HepG2 (cell line): ENCODE results near the gene TMEM185B. TPM values are rescaled to one million over a fixed set of nuclear protein-coding genes. Genes with fewer than 3 reads are reported as not detected.

ENCODE experiments used
- FOXC1 ChIP-seq: sonication (generic); formaldehyde crosslinking; IDR thresholded peaks from 2 replicates; pipeline ENCODE4 v1.8.0; 2022; ENCODE audit warnings: mild to moderate bottlenecking, missing genetic modification reagents, borderline replicate concordance
- HIVEP1 ChIP-seq: sonication (generic); formaldehyde crosslinking; IDR thresholded peaks from 2 replicates; pipeline ENCODE4 v1.4.0; 2020; ENCODE audit warnings: mild to moderate bottlenecking, missing genetic modification reagents
- JUN ChIP-seq: sonication (generic); formaldehyde crosslinking; IDR thresholded peaks from 2 replicates; pipeline ENCODE4 v1.4.0; 2020; ENCODE audit warnings: mild to moderate bottlenecking, missing genetic modification reagents
- KMT2B ChIP-seq: IDR thresholded peaks from 2 replicates; pipeline ENCODE4 v1.6.1; 2016; ENCODE audit warnings: missing genetic modification reagents, missing compliant biosample characterization
- MAZ ChIP-seq, 2 experiments: sonication (generic) in 1 of 2; formaldehyde crosslinking in 1 of 2; IDR thresholded peaks; 2 replicates each; pipeline versions ENCODE4 v1.5.0 to v1.6.1; 2012 to 2020; ENCODE audit warnings: low read depth in 2 of 2, mild to moderate bottlenecking in 2 of 2, borderline replicate concordance in 1 of 2, improper control_type of control experiment in 1 of 2, low read length in 1 of 2, missing genetic modification reagents in 1 of 2, moderate library complexity in 1 of 2
- MEIS2 ChIP-seq: sonication (generic); formaldehyde crosslinking; IDR thresholded peaks from 2 replicates; pipeline ENCODE4 v1.9.0; 2021; ENCODE audit warnings: mild to moderate bottlenecking, missing genetic modification reagents
- MXD4 ChIP-seq: IDR thresholded peaks from 2 replicates; pipeline ENCODE4 v1.6.1; 2016; ENCODE audit warnings: mild to moderate bottlenecking, missing biosample characterization, missing genetic modification reagents
- NFE2 ChIP-seq: sonication (generic); formaldehyde crosslinking; IDR thresholded peaks from 2 replicates; pipeline ENCODE4 v1.4.0; 2020; ENCODE audit warnings: missing genetic modification reagents
- NFIB ChIP-seq: sonication (generic); formaldehyde crosslinking; IDR thresholded peaks from 2 replicates; pipeline ENCODE4 v1.9.0; 2021; ENCODE audit warnings: missing genetic modification reagents, mild to moderate bottlenecking, borderline replicate concordance
- NR2F6 ChIP-seq, 2 experiments: IDR thresholded peaks; 2 replicates each; pipeline ENCODE4 v1.6.1; 2016; ENCODE audit warnings: antibody characterized with exemption in 1 of 2, mild to moderate bottlenecking in 1 of 2
- RXRA ChIP-seq: sonication (generic); formaldehyde crosslinking; IDR thresholded peaks from 2 replicates; pipeline ENCODE4 v1.5.1; 2020; ENCODE audit warnings: missing genetic modification reagents
- RXRB ChIP-seq: IDR thresholded peaks from 2 replicates; pipeline ENCODE4 v1.6.1; 2016; ENCODE audit warnings: borderline replicate concordance, missing genetic modification reagents, missing compliant biosample characterization
- SOX6 ChIP-seq, 2 experiments: fragments of 450-650 bp in 1 of 2; sonication (generic) in 1 of 2; formaldehyde crosslinking in 1 of 2; IDR thresholded peaks; 2 replicates each; pipeline versions ENCODE4 v1.4.0 to v1.6.1; 2017 to 2020; ENCODE audit warnings: antibody characterized with exemption in 1 of 2, mild to moderate bottlenecking in 1 of 2, missing genetic modification reagents in 1 of 2
- ZNF430 ChIP-seq: sonication (generic); formaldehyde crosslinking; IDR thresholded peaks from 2 replicates; pipeline ENCODE4 v1.9.0; 2021; ENCODE audit warnings: mild to moderate bottlenecking, missing genetic modification reagents
- ZNF776 ChIP-seq: sonication (generic); formaldehyde crosslinking; IDR thresholded peaks from 2 replicates; pipeline ENCODE4 v1.4.0; 2020; ENCODE audit warnings: mild to moderate bottlenecking, missing genetic modification reagents
- polyA plus RNA-seq, 8 experiments: library from polyadenylated mRNA; depleted of rRNA in 3 of 8; stranded (reverse) in 7 of 8; unstranded in 1 of 8; fragments of >200 nt; fragmentation: Illumina TruSeq in 4 of 8; extraction: Trizol in 4 of 8; gene quantifications; 2 replicates each; pipeline versions ENCODE4 v1.2.1 to v1.2.3, GENCODE V29; 2011 to 2016; ENCODE audit warnings: low read depth in 4 of 8, missing spikeins in 1 of 8, mixed read lengths in 1 of 8; ENCODE audit not compliant: insufficient read depth in 1 of 8
- total RNA-seq, 5 experiments: library from RNA; depleted of rRNA; stranded (reverse); fragments of >200 nt; fragmentation: Illumina TruSeq; extraction: Trizol; gene quantifications; 2 replicates each; pipeline ENCODE4 v1.2.3, GENCODE V29; 2016; ENCODE audit warnings: low read depth in 1 of 5
- TF ChIP-seq, protein P1 (sequence below): IDR thresholded peaks from 2 replicates; pipeline ENCODE4 v1.6.1; 2018; ENCODE audit warnings: missing genetic modification reagents
- TF ChIP-seq, protein P2 (sequence below): sonication (generic); formaldehyde crosslinking; IDR thresholded peaks from 2 replicates; pipeline ENCODE4 v1.4.0; 2020; ENCODE audit warnings: missing genetic modification reagents
- TF ChIP-seq, protein P3 (sequence below): sonication (generic); formaldehyde crosslinking; IDR thresholded peaks from 2 replicates; pipeline ENCODE4 v1.9.0; 2021; ENCODE audit warnings: missing genetic modification reagents, mild to moderate bottlenecking, borderline replicate concordance
- TF ChIP-seq, protein P4 (sequence below): sonication (generic); formaldehyde crosslinking; IDR thresholded peaks from 2 replicates; pipeline ENCODE4 v1.5.1; 2020; ENCODE audit warnings: missing genetic modification reagents, mild to moderate bottlenecking, borderline replicate concordance

TMEM185B gene
- total and polyA plus RNA-seq, 2 of the 13 experiments (the other 11 are each of a cell fraction or from before 2014, with no cell fraction given), result 5.6 to 7.0 TPM

DNA sequence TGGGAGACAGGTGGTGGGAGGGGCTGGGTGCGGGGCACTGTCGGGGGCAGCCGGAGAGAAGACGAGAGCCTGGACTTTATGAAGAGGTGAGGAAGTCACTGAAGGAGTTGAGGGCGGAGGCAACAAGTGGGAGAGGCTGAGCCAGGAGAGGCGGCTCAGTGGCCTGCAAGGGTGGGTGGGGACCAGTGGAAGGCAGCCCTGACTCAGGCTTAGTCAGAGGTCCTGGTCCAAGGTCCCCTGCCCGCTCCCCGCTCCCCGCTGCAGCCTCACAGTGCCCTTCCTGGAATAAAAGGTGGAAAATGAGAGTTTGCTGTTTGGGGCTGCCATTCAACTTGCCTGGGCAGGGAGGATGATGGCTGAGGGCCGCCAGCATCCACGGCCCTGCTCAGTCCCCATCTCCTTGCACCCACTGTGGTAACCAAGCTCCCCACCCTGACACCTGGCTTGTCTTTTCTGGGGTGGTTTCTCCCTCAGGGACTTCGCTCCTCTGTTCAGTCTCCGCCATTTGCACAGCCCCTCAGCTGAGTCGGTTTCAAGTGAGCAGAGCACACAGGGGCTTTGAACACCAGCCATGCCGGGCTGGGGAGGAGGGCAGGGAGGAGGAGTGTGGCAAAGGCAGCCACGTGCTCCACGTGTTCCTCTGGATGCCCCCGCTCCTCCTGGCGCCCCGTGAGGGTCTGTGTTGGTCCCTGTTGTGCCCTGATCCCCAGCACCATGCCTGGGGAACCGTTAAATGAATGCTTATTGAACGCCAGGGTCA is 15.7 kb upstream of the TMEM185B start (continued):
- TF ChIP-seq, protein P1, sequence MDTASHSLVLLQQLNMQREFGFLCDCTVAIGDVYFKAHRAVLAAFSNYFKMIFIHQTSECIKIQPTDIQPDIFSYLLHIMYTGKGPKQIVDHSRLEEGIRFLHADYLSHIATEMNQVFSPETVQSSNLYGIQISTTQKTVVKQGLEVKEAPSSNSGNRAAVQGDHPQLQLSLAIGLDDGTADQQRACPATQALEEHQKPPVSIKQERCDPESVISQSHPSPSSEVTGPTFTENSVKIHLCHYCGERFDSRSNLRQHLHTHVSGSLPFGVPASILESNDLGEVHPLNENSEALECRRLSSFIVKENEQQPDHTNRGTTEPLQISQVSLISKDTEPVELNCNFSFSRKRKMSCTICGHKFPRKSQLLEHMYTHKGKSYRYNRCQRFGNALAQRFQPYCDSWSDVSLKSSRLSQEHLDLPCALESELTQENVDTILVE (CRISPR knock-in tag), result peak; percentile 29; the same call in 1 of the 2 replicates
- TF ChIP-seq MAZ (IDR thresholded peaks at IDR 0.05; ENCODE audit: borderline replicate concordance, low read depth, low read length), result peak; percentile 67; the same call in 1 of the 2 replicates
- peak; percentile 67; the same call in 1 of the 2 replicates for TF ChIP-seq MAZ (CRISPR knock-in tag; IDR thresholded peaks at IDR 0.05; ENCODE audit: low read depth)
- no peak for TF ChIP-seq ZNF430 (CRISPR knock-in tag)
- TF ChIP-seq SOX6 (IDR thresholded peaks at IDR 0.05), result no peak
- TF ChIP-seq SOX6 (CRISPR knock-in tag; IDR thresholded peaks at IDR 0.05), result peak; percentile 61
- TF ChIP-seq, protein P2, sequence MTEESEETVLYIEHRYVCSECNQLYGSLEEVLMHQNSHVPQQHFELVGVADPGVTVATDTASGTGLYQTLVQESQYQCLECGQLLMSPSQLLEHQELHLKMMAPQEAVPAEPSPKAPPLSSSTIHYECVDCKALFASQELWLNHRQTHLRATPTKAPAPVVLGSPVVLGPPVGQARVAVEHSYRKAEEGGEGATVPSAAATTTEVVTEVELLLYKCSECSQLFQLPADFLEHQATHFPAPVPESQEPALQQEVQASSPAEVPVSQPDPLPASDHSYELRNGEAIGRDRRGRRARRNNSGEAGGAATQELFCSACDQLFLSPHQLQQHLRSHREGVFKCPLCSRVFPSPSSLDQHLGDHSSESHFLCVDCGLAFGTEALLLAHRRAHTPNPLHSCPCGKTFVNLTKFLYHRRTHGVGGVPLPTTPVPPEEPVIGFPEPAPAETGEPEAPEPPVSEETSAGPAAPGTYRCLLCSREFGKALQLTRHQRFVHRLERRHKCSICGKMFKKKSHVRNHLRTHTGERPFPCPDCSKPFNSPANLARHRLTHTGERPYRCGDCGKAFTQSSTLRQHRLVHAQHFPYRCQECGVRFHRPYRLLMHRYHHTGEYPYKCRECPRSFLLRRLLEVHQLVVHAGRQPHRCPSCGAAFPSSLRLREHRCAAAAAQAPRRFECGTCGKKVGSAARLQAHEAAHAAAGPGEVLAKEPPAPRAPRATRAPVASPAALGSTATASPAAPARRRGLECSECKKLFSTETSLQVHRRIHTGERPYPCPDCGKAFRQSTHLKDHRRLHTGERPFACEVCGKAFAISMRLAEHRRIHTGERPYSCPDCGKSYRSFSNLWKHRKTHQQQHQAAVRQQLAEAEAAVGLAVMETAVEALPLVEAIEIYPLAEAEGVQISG (CRISPR knock-in tag), result peak; percentile 61
- TF ChIP-seq HIVEP1 (CRISPR knock-in tag), result 0 out of 2 replicates have a peak, but pooled peaks have one; percentile 29
- TF ChIP-seq KMT2B (CRISPR knock-in tag), result 0 out of 2 replicates have a peak, but pooled peaks have one; percentile 9
- no peak for TF ChIP-seq NR2F6 (IDR thresholded peaks at IDR 0.05)
- peak; percentile 55; the same call in 1 of the 2 replicates for TF ChIP-seq NR2F6 (CRISPR knock-in tag; IDR thresholded peaks at IDR 0.05)
- TF ChIP-seq NFE2 (CRISPR knock-in tag), result no peak
- peak; percentile 42; the same call in 1 of the 2 replicates for TF ChIP-seq MEIS2
- peak; percentile 30 for TF ChIP-seq RXRA (CRISPR knock-in tag)
- TF ChIP-seq, protein P3, sequence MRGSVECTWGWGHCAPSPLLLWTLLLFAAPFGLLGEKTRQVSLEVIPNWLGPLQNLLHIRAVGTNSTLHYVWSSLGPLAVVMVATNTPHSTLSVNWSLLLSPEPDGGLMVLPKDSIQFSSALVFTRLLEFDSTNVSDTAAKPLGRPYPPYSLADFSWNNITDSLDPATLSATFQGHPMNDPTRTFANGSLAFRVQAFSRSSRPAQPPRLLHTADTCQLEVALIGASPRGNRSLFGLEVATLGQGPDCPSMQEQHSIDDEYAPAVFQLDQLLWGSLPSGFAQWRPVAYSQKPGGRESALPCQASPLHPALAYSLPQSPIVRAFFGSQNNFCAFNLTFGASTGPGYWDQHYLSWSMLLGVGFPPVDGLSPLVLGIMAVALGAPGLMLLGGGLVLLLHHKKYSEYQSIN, result no peak
- TF ChIP-seq NFIB, result no peak
- TF ChIP-seq RXRB (CRISPR knock-in tag), result peak; percentile 32; the same call in 1 of the 2 replicates
- peak; percentile 43; the same call in 1 of the 2 replicates for TF ChIP-seq FOXC1 (CRISPR knock-in tag)
- peak; percentile 33; the same call in 1 of the 2 replicates for TF ChIP-seq ZNF776 (CRISPR knock-in tag)
- TF ChIP-seq, protein P4, sequence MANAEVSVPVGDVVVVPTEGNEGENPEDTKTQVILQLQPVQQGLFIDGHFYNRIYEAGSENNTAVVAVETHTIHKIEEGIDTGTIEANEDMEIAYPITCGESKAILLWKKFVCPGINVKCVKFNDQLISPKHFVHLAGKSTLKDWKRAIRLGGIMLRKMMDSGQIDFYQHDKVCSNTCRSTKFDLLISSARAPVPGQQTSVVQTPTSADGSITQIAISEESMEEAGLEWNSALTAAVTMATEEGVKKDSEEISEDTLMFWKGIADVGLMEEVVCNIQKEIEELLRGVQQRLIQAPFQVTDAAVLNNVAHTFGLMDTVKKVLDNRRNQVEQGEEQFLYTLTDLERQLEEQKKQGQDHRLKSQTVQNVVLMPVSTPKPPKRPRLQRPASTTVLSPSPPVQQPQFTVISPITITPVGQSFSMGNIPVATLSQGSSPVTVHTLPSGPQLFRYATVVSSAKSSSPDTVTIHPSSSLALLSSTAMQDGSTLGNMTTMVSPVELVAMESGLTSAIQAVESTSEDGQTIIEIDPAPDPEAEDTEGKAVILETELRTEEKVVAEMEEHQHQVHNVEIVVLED (CRISPR knock-in tag), result no peak
- TF ChIP-seq JUN (CRISPR knock-in tag), result peak; percentile 68
- peak; percentile 72; the same call in 1 of the 2 replicates for TF ChIP-seq MXD4 (CRISPR knock-in tag)
